C1 segment of cervical spinal cord (tissue), 14 donors: Measurements from ENCODE around the gene CASD1.

Experiments
- DNase-seq, 14 donors: peaks; one replicate each; lab custom pipeline; 2025; lab: John Stamatoyannopoulos, UW

The CASD1 gene

DNA sequence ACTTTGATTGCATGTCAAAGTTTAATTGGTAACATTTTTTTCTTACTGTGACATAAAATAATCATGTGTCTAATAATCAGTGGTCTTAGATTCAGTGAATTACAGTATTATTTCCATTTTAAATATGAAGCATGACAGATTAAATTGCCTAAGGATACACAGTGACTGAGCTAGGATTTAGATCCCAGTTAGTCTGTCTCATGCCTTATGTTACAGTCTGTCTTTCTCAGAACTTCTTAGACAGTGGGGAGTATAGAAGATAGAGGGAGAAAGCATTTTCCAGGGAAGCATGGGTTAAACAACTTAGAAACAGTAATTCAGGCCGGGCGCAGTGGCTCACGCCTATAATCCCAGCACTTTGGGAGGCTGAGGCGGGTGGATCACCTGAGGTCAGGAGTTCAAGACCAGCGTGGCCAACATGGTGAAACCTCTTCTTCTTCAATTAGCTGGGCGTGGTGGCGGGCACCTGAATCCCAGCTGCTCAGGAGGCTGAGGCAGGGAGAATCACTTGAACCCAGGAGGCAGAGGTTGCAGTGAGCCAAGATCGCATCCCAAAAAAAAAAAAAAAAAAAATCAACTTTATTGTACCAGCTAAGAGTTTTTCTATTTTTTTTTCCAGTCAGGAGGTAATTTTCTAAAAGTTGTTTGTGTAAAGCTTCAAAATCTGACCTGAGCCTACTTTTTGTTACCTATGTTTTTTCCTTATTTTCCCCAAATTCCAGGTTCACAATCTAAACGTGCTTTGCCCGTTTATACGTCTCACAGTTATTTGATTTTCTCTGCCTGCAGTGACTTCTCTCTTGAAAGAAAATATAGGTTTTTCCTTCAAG is 3.3 kb downstream of the CASD1 start:
- DNase-seq: no peak

DNA sequence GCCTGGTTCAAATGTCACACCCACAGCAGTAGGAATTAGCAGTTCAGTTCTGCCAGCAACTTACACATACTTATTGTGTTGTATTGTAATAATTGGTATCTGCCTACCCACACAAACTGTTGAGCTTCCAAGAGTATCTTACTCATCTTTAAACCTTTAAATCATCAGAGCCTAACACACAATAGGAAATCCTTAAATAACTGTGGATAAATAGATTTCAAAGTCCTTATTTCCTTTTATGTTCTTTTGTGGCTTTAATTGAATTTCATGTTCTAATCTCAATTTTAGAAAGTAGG is 3.9 kb downstream of the CASD1 start:
- no peak for DNase-seq

DNA sequence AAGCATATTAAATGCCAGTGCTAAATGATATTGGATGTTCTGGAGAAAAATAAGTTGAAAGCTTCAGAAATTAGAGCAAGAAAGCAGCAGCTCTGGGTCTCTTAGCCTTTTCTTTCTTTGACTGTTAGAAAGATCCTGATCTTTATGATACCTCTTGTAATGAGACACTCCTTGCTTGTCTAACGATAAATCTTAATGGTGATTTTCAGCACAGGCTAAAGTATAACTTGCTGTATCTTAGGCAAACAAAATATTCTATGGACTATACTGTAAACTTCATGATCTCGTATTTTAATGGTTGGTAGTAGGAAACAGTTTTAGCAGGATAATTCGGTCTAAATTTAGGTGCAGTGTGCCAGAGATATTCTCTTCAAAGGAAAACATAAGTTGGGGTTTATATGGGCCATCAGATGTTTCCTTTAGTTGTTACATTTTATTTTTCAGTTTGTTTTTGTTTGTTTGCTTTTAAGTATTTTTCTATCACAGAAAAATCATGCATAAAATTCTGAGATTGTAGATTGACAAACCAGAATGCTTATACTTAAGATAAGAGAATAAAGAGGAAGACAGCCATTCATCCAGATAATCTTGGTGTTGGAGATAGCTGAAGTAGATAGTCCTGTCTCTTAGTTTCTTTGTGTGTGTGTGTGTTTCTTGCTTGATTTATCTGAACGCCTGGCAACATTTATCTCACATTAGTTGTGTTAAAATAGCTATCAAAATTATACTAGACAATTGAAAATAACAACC is 4.7 kb downstream of the CASD1 start:
- DNase-seq: no peak

DNA sequence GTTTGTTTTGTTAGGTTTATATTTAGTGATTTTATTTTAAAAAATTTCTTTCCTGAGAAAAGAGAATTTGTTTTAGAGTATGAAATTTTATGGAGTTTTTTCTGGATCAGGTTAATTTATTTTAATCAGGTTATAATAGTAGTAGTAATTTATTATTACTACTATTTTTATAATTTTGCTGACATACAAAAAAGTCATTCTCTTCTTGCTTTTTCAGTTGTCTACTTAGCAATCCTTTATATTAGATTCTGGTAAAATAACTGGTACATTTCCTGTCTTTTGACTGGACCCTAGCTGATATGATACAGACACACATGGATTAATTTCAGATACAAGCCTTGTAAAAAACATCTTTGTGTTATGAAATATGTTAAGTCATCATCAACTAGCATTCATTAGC is 5.3 kb downstream of the CASD1 start:
- no peak for DNase-seq

DNA sequence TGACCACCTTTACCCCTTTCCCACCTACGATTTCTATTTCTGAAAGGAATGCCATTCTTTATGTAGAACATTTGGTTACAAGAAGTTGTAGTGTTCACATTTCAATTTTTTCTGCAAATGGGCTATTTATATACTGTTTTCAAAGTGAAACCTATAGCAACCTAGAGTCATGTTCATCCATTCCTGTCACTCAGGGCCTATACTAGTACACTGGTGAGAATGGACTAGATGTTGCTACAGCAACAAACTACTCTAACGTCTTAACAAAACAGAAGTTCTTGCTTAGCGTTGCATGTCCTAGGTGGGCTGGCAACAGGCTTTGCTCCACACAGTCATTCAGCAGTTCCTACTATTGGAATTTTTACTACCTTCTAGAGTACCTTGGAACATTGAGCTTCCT is 16.3 kb downstream of the CASD1 start:
- no peak for DNase-seq

DNA sequence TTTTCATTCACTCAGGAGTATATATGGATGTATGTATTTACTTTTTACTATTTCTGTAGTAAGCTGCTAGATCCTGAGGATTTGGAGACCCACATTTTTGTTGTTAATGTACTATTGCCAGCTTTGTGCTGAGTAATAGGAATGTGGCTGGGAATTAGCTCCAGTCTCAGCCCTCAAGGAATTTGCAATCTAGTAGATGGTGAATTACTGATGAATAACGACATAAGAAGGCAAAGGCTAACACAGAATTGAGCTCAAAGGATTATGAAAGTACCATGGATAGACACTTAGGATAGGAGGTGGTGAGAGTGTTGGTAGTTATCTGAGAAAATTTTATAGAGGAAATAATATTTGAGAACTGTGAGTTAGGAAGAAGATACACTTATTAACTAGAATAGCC is 19.9 kb downstream of the CASD1 start:
- no peak for DNase-seq

DNA sequence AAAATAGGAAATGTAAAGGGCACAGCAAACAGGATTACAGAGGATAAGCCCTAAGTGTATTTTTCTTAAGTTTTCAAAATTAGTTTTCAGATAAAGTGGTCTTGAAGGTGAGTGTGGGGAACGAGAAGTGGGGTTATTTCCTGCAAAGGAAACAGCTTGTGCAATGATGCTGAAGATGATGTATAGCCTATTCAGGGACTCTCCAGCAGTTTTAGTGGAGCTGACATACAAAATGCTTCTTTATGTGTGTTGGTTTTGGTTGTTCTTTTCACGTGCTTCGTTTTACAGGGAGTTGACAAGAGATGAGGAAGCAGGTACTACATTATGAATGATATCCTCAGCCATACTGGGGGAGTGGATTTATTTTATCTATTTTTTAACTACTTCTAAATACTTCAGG is 20.5 kb downstream of the CASD1 start:
- DNase-seq: no peak

DNA sequence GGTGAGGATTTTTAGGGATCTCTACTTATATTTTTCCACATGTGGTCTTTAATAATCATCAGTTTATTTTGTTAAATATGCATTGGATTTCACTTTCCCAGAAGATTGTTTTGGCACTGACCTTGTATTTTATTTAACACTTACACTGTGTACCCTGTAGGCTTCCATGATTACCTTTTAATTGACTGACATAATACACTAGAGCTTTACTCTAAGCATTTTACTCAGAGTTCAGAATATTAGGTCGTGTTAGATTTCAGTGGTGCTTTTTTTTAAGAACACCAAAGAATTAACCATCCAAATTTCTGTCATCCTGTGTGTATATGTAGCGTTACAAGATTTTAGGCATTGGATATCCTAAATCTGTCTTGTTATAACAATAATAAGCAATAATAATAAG is 23.1 kb downstream of the CASD1 start:
- DNase-seq: no peak

DNA sequence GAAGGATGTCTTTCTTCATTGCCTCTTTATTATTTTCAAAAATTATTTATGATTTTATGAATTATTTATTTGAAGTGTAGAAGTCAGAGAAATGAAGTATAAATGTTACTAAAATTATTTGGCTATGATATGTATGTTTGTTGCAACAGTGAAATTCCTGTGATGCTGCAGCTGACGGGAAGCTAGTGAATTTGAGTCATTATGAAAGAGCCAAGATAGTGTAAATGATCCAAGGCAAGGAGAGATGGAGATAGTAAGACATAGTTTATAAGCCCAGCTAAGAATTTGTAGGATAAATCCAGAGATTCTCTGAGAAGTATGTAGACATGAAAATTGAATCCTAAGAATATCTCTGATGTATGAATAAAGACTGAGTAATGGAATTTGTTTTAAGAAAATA is 30.8 kb downstream of the CASD1 start:
- no peak for DNase-seq

DNA sequence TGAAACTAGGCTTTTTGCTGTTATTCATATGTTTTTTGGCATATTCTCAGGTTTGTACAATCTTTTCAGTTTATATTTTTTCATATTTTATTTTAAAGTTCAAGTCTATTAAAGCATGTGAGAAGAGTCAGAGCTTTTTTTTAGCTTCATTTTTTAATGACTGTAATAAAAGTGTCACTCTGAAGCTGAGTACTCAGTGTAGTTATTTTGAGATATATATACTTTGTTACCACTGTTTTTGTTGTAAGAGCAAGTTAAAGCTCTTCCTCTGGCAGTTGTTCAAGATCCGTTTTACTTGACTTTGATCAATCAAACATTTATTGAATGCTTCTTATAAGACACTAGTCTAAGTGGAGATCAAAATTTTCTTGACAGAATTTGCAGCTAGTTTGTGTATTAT is 37.5 kb downstream of the CASD1 start:
- DNase-seq: no peak

DNA sequence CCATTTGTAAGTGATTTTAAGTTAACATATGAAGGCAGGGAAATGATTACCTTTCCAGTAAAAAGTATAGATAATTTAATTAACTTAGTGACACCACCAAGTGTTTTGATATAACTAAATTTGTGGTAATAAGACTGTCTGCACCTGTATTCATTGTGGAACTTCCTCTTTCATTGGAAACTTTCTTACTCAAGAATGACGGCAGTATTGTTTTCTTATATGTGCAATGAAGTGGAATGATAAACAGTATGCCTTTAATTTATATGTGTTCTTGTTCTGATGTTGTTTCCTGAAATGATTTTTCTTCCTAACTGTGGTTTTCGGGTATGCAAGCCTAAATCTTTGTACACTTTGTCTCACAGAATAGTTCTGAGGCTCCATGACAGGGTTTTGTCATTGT is 46.4 kb downstream of the CASD1 start:
- no peak for DNase-seq

DNA sequence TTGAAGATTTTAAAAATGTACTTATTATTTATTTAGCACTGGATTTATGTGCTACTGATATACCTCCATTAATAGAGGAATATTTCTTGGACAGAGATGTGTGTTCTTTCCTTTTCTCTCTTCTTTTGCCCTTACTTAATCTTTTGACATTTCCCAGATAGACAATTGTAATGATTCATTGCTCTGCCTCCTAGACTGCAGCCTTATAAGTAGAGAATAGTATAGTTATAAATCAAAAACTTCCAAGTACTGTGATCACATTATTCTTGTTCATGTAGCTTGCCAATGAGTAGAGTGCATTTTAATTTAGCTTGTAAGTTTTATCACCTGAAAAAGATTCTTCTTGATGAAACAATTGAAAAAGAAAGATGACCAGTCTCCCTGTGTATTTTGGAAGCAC is 47.6 kb downstream of the CASD1 start:
- DNase-seq: no peak

DNA sequence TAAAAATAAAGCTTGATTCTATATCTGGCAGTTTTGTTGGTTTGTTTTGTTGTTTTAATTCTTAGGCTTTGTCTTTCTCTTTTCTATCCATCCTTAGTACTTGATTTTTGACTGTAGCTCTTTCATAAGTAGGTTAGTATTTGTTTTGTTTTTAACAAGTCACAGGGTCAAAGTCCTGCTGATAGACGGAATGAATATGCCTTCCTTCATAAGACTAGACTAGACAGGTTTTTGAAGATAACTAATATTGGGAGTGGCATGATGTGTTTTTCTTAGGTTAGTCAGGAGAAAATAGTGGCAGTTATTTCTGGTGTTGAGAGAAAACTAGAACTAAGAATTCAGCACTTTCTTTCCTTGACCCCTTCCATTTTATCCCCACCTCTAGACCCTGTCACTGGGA is 50.4 kb downstream of the CASD1 start:
- DNase-seq: no peak

DNA sequence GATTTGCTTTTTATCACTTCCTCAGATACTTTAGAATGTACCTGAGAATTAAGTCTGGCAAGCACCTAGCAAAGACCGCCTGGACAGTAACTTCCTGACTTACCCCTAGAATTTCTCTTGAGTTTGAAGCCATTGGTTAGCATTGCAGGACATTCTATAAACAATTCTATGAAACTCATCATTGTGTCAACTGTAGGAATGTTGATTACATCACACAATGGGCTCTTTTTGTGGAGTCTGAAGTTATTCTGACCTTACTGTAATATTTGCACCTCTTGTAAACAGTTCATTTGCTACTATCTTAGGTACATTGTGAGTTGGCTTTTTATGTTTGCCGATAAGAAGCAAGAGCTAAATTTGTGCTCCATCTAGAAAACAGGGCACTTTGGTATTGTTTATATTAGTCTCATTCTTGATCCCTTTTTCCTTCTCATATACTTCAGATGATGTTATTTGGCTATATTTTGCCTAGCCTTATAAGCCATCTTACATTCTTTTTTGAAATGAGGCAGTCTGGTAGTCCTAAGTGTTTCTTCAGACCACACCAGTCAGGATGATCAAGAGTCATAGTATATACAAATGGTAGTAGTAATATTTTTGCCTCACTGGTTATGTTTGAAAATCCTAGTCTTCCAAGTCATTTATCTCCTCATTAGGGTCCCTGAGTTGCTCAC is 52.4 kb downstream of the CASD1 start:
- no peak for DNase-seq

DNA sequence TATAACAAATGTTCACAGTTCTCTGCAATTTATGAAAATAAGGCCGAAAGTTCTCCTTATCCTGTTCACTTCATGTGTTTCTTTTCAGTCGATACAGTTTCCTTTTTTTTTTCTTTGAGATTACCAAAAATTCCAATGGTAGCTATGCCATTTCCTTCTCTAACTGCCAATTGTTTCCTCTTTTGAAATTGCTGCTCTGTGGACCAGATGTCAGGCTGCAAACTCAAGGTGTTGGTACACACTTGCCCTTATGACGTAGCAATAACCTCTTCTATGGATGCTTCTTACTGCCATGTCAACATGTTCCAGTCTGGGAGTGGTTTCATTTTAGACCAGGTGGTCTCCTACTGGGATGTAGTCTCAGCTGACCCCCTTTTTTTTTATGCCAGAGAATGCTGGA is 52.9 kb downstream of the CASD1 start:
- no peak for DNase-seq

DNA sequence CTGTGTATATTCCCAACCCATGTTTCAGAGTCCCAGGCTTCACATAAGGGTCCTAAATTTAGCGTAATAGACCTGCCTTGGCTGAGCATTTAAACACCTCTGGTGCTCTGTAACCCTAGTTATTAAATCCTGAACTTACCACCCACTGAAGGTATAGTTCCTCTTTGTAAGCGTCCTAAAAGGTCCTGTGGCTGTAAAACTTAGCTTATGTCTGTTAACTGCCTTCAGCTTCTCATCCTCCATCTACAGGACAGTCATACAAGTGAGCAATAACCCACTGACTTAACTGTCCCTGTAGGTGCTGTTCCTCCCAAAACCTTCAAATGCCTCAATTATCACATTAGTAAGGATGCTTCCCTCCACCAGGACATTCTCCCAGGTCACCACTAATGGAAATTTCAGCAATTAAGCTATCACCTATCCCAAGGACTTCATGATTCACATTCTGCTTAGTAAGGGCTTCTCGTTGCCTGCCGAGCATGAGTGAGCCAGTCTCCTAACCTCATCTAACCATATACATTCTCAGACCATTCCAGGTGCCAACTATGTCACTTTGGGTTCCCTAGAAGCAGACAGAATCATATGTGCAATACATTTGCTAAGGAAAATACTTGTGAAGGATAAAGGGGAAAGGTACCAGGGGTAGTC is 55.8 kb downstream of the CASD1 start:
- no peak for DNase-seq

DNA sequence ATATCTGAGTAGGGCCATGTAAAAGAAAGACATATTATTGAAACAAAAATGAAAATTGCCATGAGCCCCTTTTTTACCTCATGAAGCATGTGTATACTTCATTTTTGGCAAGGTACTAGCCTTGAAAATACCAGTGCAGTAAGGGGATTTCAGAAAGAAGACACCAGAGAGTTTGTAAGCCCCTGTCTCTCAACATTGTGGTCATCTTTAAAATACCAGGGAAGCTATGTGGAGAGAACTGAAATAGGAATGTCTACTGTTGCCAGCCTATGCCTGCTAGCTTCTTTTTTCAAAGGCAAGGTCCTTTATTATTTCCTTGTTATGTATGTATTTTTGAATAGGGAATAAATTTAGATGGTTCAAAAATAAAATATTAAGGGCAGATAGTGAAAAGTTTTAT is 57.8 kb downstream of the CASD1 start:
- no peak for DNase-seq

DNA sequence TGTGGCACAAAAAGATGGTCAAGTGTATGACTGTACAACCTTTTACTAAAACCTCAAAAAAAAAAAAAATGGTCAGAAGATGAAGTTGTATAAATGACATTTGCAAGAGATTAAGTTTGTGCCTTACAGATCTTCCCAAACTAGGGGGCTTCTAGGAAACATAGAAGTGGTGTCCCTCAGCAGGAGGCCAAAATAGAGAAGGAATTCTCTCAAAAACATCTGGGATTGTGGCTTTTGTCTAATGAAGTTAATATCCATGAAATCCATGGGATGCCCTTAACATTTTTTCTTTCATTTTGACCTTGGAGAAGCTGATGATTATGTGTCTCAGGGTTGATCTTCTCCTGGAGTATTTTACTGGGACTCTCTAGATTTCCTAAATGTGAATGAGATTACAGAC is 62.2 kb downstream of the CASD1 start:
- DNase-seq: no peak

DNA sequence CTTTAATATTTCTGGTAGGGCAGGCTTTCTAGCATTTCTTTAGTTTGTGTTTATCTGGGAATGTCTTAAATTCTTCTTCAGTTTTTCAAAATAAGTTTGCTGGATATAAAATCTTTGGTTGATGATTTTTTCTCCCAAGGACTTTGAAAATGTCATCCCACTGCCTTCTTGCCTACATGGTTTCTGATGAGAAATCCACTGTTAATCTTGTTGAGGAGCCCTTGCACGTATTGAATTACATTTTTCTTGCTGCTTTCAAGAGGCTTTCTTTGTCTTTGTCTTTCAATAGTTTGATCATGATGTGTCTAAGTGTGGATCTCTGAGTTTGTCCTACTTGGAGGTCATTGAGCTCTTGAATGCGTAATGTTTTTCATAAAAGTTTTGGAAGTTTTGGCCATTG is 66.0 kb downstream of the CASD1 start:
- no peak for DNase-seq

DNA sequence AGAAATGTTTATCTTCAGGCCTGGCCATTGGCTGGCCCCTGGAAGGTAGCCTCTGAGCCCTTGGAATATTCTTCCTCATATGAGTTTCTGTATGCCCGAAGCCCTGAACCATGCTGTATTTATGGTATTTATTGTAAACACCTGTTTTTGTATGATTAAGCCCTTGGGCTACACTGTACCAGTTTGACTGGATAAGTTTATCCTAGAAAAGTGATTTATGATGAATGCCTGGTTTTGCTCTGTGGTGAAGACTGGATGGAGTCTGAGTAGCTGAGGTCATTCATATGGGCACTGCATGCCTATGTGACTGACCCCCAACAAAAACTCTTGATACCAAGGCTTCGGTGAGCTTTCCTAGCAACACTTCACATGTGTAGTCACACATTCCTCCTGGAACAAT is 66.7 kb downstream of the CASD1 start:
- no peak for DNase-seq

DNA sequence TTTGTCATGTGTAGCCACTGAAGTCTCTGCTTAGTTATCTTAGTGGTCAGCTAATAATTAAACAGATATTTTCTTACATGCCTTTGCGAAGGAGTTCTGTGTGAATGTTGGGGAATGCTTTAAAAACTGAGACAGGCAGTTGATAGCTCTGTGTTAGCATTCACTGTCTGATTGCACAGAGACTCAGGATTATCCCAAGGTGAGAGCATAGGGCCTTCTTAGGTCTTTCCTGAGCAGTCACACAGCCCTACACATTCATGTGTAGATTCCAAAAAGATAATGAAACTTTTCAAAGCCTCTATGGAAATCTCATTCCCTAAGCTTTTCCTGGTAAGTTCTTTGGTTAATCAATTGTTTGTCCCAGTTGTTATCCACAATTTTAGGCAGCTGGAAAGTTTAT is 67.7 kb downstream of the CASD1 start:
- no peak for DNase-seq

DNA sequence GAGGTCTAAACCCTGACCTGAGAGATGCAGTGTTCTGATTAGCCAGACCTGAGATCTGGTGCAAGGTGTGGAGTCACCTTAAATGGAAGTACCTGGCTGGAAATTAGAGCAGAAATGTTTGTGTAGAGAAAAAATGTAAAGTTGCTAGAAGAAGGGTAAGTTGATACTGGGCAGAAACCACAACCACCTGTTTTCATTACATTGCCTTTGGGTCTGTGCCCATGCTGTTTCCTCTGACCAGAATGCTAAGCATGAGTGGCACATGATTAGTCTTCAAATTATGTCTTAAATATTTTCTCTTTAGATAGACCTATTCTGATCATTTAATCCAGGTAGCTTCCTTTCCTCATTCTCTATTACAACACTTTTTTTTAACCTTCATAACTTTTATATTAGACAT is 69.0 kb downstream of the CASD1 start:
- no peak for DNase-seq

DNA sequence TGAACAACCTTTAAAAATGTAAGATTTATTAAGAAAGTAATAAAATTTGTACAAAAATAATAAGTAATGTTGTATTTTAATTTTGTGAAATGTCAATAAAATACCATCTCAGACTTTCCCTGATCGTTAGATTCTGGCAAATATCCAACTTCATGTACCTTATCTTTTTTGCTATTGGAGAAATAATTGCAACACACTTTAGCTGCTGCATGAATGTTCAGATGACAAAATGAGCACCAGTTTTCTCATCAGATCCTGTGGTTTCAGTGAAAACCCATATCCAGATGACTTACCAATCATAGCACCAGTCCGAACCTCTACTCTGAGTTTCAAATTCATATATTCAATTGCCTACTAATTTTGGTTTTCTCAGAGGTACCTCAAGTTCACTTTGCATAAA is 69.9 kb downstream of the CASD1 start:
- DNase-seq: no peak
